GM19099 (cell line): ENCODE data around the gene HSPBAP1.
A peak's percentile ranks its signal among the peaks of the same experiment; 100 is the strongest.

Experiments used
- POLR2A ChIP-seq: IDR thresholded peaks from 3 replicates; pipeline ENCODE4 v1.6.1; 2011; ENCODE audit warnings: low read depth; ENCODE audit not compliant: insufficient read length; ENCODE audit errors: extremely low read depth

HSPBAP1 gene

GRCh38 chr3:122727766-122728165 is 65.9 kb downstream of the HSPBAP1 start:
- no peak for TF ChIP-seq POLR2A

GRCh38 chr3:122727294-122727693 is 66.3 kb downstream of the HSPBAP1 start:
- no peak for TF ChIP-seq POLR2A

- no peak for TF ChIP-seq POLR2A
These were observed 68.5 kb downstream of the HSPBAP1 start for GRCh38 chr3:122725106-122725505.

- no peak for TF ChIP-seq POLR2A
These were observed 74.2 kb downstream of the HSPBAP1 start for GRCh38 chr3:122719273-122719921.

- peak; percentile 2 for TF ChIP-seq POLR2A
These were observed 77.0 kb downstream of the HSPBAP1 start for GRCh38 chr3:122716667-122717066.

GRCh38 chr3:122714273-122714672 is 79.4 kb downstream of the HSPBAP1 start:
- TF ChIP-seq POLR2A: no peak

GRCh38 chr3:122705379-122705778 is 88.3 kb downstream of the HSPBAP1 start:
- TF ChIP-seq POLR2A: no peak

- TF ChIP-seq POLR2A: no peak
These were observed 93.4 kb downstream of the HSPBAP1 start for GRCh38 chr3:122700193-122700592.

GRCh38 chr3:122697952-122698620 is 95.5 kb downstream of the HSPBAP1 start:
- TF ChIP-seq POLR2A: no peak

GRCh38 chr3:122695927-122696561 is 97.6 kb downstream of the HSPBAP1 start:
- no peak for TF ChIP-seq POLR2A

- peak; percentile 28 for TF ChIP-seq POLR2A
These were observed 98.7 kb downstream of the HSPBAP1 start for GRCh38 chr3:122694966-122695365.

- TF ChIP-seq POLR2A: no peak
These were observed 101.0 kb downstream of the HSPBAP1 start for GRCh38 chr3:122692674-122693073.

GRCh38 chr3:122691195-122691594 is 102.4 kb downstream of the HSPBAP1 start:
- no peak for TF ChIP-seq POLR2A

- no peak for TF ChIP-seq POLR2A
These were observed 103.5 kb downstream of the HSPBAP1 start for GRCh38 chr3:122690096-122690495.
